Fibroblast of mammary gland (primary cell): Measurements from ENCODE around the gene CCNT1.

ENCODE experiments used
- DNase-seq: peaks from one replicate; pipeline ENCODE4 v3.0.0-alpha.2; 2010; ENCODE audit warnings: low read depth
- H3K4me3 ChIP-seq: 2 replicates; pipeline ENCODE4 v1.5.1; 2011; ENCODE audit warnings: low read depth, mild to moderate bottlenecking, low read length, moderate library complexity; ENCODE audit not compliant: control insufficient read depth
- TF ChIP-seq, protein P1 (sequence below): conservative IDR thresholded peaks from 2 replicates; pipeline ENCODE4 v1.5.1; 2011; ENCODE audit warnings: low read depth, low read length, inconsistent platforms; ENCODE audit not compliant: control insufficient read depth, insufficient read depth

CCNT1 gene

DNA sequence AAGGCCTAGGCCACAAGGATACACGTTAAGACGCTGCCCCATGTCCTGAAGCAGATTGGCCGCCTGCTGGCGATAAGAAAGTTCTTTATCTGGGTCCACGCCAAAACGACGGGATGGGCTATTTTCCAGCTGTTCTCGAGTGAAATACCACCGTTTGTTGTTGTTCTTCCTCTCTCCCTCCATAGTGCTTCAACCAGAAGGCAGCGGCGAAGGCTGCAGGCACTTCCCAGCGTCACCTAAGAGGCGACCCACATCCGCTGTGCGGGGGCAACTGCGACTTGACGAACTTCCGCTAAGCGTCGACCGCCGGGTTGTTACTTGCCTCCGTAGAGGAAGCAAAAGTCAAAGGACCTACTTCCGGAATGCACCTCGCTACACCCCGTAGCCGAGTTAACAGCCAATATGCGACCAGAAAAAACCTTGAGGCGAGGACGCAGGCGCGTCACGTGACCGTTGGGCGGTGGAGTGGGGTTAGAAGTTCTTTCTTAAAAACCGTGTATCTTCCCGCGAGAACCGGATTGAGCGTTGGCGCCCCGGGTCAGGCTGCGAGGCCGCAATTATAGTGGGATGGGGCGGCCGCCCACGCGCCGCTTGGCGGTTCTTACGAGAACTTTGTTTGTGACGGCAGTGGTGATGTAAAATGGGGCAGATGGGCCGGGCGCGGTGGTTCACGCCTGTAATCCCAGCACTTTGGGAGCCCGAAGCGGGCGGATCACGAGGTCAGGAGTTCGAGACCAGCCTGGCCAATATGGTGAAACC is at the start of gene CCNT1:
Gene CCNT1, minus strand, starts transcription at position 215 of the 759 bp plus-strand sequence. Its CDS starts 32 bp downstream, at position 183.
- peak; percentile 100 for DNase-seq
- H3K4me3 ChIP-seq, result peak within 1 kb of the TSS; percentile 98
- TF ChIP-seq, protein P1, sequence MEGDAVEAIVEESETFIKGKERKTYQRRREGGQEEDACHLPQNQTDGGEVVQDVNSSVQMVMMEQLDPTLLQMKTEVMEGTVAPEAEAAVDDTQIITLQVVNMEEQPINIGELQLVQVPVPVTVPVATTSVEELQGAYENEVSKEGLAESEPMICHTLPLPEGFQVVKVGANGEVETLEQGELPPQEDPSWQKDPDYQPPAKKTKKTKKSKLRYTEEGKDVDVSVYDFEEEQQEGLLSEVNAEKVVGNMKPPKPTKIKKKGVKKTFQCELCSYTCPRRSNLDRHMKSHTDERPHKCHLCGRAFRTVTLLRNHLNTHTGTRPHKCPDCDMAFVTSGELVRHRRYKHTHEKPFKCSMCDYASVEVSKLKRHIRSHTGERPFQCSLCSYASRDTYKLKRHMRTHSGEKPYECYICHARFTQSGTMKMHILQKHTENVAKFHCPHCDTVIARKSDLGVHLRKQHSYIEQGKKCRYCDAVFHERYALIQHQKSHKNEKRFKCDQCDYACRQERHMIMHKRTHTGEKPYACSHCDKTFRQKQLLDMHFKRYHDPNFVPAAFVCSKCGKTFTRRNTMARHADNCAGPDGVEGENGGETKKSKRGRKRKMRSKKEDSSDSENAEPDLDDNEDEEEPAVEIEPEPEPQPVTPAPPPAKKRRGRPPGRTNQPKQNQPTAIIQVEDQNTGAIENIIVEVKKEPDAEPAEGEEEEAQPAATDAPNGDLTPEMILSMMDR, result peak; percentile 21

DNA sequence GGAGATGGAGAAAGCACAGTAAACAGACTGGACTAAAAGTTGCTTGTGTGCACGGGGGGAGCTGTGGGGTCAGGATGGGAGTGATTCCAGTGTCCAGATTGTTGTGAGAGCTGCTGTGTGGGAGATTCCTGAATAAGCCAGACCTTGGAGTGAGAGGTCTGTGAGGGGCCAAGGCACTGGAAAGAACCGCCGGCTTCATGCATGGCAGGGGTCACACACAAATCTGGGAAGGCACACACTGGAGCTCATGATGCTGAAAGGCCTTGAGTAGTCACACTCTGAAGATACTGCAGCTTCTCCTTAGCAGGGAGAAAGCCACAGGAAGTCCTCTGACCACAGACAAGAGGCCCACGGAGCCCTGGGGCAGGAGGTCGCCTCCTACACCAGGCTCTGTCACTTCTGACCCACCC is 49.3 kb upstream of the CCNT1 start:
- TF ChIP-seq, protein P1, result no peak
- H3K4me3 ChIP-seq, result no peak overlapping the region
- peak; percentile 54 for DNase-seq

DNA sequence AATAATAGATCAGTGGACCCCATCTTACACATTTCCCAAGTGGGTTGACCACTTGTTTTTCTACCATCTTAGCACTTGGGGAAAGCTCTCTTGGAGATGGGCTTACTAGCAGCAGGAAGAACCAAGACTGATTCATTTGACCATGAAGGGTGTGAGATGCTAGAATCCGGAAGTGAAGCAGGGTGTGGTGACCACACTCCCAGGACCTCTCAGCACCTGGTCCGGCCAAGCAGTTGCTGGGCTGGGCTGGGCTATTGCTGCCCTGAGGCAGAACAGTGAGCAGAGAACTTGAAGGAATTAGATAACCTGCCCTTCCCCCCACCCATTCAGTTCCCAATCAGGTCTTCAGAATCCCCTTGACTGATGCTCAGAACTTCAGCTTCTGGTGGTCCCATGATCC is 48.0 kb upstream of the CCNT1 start:
- no peak for DNase-seq
- H3K4me3 ChIP-seq, result no peak overlapping the region
- TF ChIP-seq, protein P1, result no peak

DNA sequence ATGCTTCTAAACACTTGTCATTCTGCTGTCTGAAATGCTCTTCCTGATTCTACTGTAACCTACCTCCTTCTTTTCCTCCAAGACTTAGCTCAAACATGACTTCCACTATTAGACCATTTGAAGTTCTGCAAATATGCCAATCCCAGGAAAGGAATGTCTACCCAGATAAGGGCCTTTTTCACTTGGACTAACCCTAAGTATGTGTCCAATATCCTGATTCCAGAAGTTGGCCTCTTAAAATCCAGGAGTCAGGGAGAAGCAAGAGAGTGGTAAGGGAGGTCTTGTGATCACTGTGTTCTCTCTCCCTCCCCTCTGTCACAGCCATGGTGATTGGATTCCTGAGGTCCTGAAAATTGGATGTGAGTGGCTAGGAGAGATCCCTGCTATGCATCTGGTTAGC is 42.2 kb upstream of the CCNT1 start:
- no peak overlapping the region for H3K4me3 ChIP-seq
- no peak for DNase-seq
- TF ChIP-seq, protein P1, result no peak

DNA sequence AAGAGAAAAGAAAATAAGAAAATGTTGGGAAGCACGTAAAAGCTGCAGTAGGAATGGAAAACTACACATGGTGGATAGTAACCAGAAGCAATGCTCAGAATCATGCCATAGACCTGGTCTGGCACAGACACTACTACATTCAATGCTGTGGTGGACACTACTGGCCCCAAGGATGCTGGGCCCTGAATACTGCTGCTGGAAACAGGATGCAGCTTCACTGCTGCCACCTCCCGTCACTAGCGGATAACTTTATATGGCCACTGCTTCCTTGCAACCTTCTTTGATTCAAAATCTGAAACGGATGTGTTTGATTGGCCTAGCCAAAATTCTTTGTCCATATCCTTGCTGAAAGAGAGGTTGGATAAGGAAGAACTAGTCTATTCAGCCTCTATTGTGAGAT is 41.7 kb upstream of the CCNT1 start:
- TF ChIP-seq, protein P1, result no peak
- H3K4me3 ChIP-seq, result no peak overlapping the region
- DNase-seq, result no peak

DNA sequence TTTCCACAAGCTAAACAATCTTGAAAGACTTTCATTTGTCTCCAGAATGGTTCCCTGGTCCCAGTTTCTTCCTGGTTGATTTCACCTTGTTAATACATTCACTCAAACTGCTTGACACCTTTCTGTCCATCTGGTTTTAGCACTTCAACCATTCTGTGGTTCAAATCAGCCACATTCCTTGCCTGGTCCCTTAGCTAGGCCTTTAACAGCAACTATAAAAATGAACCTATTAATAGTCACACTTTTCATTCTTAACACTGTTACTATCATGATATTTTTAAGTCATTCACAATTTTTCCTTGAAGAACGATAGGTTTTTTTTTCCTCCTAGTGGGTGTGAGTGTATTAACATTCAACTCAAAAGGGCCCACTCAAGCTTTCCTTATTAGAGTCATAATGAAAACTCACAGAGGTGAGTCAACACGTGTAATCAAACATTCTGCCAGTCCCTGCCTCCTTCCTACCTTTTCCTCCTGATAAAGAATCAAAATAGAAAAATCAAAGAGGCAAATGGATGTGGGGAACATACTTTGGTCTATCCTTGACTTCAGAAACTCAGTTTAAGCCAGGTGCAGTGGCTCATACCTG is 34.4 kb upstream of the CCNT1 start:
- DNase-seq, result peak; percentile 35
- no peak overlapping the region for H3K4me3 ChIP-seq
- TF ChIP-seq, protein P1, result no peak

DNA sequence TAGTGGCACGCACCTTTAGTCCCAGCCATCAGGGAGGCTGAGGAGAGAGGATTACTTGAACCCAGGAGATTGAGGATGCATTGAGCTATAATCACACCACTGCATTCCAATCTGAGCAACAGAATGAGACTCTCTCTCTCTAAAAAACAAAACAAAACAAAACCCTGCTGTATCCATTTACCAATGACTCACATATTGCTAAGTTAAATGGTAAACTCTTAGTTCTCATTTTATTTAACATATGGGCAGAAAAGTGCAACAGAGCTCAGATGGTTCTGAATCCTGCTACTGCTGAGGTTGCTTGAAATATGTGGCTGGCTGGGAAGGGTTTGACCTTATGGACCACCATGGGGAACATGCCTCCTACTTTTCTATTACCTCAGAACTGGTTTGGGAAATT is 33.7 kb upstream of the CCNT1 start:
- peak; percentile 42 for DNase-seq
- no peak overlapping the region for H3K4me3 ChIP-seq
- TF ChIP-seq, protein P1, result no peak
